DND-41 (cell line): Measurements from ENCODE around the gene MALRD1.

ENCODE experiments used
- ATAC-seq: fragments of 200-7000 bp; cut with Tn5 transposase; 3 replicates; pipeline ENCODE4 v1.9.1; 2021; ENCODE audit warnings: low read depth; ENCODE audit not compliant: insufficient read depth
- DNase-seq: peaks from one replicate; pipeline ENCODE4 v3.0.0-alpha.2; 2020
- H2AFZ ChIP-seq: 2 replicates; pipeline ENCODE4 v1.6.0; 2012; ENCODE audit warnings: low read depth, low read length
- H3K27ac ChIP-seq: 2 replicates; pipeline ENCODE4 v1.5.1; 2012; ENCODE audit warnings: low read length, inconsistent platforms
- H3K27me3 ChIP-seq: fragments of 200-600 bp; sonication (generic); 2 replicates; pipeline ENCODE4 v1.6.0; 2012; ENCODE audit warnings: low read length, mild to moderate bottlenecking, inconsistent platforms; ENCODE audit not compliant: insufficient read depth, poor library complexity
- H3K36me3 ChIP-seq: 2 replicates; pipeline ENCODE4 v1.5.1; 2012; ENCODE audit warnings: low read length, inconsistent platforms; ENCODE audit not compliant: insufficient read depth
- H3K4me1 ChIP-seq: 2 replicates; pipeline ENCODE4 v1.5.1; 2012; ENCODE audit warnings: mild to moderate bottlenecking, low read length; ENCODE audit not compliant: insufficient read depth
- H3K4me2 ChIP-seq: 2 replicates; pipeline ENCODE4 v1.6.0; 2012; ENCODE audit warnings: mild to moderate bottlenecking, moderate library complexity, low read length, inconsistent platforms; ENCODE audit not compliant: insufficient read depth
- H3K4me3 ChIP-seq, 2 experiments: fragments of 200-600 bp in 1 of 2; shearing (Covaris generic) in 1 of 2; 2 replicates each; pipeline ENCODE4 v1.5.1; 2012 to 2016; ENCODE audit warnings: inconsistent platforms in 2 of 2, low read length in 2 of 2, mild to moderate bottlenecking in 2 of 2, low read depth in 1 of 2, moderate library complexity in 1 of 2
- H3K79me2 ChIP-seq: 2 replicates; pipeline ENCODE4 v1.6.0; 2012; ENCODE audit warnings: low read length, inconsistent platforms; ENCODE audit not compliant: insufficient read depth
- H3K9ac ChIP-seq: 2 replicates; pipeline ENCODE4 v1.6.0; 2012; ENCODE audit warnings: low read depth, mild to moderate bottlenecking, inconsistent platforms, low read length, moderate library complexity
- H3K9me3 ChIP-seq: 2 replicates; pipeline ENCODE4 v1.5.1; 2012; ENCODE audit warnings: low read length, moderate library complexity, mild to moderate bottlenecking, inconsistent platforms; ENCODE audit not compliant: insufficient read depth, severe bottlenecking
- H4K20me1 ChIP-seq: 2 replicates; pipeline ENCODE4 v1.6.0; 2012; ENCODE audit warnings: low read length; ENCODE audit not compliant: insufficient read depth
- EZH2 ChIP-seq: IDR thresholded peaks from 3 replicates; pipeline ENCODE4 v1.6.1; 2012; ENCODE audit warnings: borderline replicate concordance, low read depth, mild to moderate bottlenecking, moderate library complexity, low read length, inconsistent platforms; ENCODE audit not compliant: severe bottlenecking
- TF ChIP-seq, protein P1 (sequence below): IDR thresholded peaks from 2 replicates; pipeline ENCODE4 v1.5.1; 2012; ENCODE audit warnings: borderline replicate concordance, low read length, moderate library complexity, mild to moderate bottlenecking; ENCODE audit not compliant: poor library complexity, severe bottlenecking; ENCODE audit errors: extremely low read depth

MALRD1 gene

GRCh38 chr10:19408924-19409323 is 360.3 kb downstream of the MALRD1 start:
- Histone ChIP-seq H3K27ac (no peak overlapping the region), H3K4me1 (no peaks in the 10 kb centered on the region), H3K36me3 (no peaks in the 10 kb centered on the region), H3K9me3 (no peaks in the 10 kb centered on the region), H3K79me2 (no peaks in the 10 kb centered on the region), H2AFZ (no peak overlapping the region), H3K27me3 (no peaks in the 10 kb centered on the region), H4K20me1 (no peaks in the 10 kb centered on the region), H3K4me2 (no peak overlapping the region), H3K9ac (no peak overlapping the region), H3K4me3 (no peak overlapping the region)
- DNase-seq (no peak), ATAC-seq (no peak)
- TF ChIP-seq EZH2: no peak
- TF ChIP-seq, protein P1, sequence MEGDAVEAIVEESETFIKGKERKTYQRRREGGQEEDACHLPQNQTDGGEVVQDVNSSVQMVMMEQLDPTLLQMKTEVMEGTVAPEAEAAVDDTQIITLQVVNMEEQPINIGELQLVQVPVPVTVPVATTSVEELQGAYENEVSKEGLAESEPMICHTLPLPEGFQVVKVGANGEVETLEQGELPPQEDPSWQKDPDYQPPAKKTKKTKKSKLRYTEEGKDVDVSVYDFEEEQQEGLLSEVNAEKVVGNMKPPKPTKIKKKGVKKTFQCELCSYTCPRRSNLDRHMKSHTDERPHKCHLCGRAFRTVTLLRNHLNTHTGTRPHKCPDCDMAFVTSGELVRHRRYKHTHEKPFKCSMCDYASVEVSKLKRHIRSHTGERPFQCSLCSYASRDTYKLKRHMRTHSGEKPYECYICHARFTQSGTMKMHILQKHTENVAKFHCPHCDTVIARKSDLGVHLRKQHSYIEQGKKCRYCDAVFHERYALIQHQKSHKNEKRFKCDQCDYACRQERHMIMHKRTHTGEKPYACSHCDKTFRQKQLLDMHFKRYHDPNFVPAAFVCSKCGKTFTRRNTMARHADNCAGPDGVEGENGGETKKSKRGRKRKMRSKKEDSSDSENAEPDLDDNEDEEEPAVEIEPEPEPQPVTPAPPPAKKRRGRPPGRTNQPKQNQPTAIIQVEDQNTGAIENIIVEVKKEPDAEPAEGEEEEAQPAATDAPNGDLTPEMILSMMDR: no peak

GRCh38 chr10:19411119-19411518 is 362.5 kb downstream of the MALRD1 start:
- no peaks in the 10 kb centered on the region for H3K9me3 ChIP-seq
- no peaks in the 10 kb centered on the region for H3K27me3 ChIP-seq
- no peaks in the 10 kb centered on the region for H4K20me1 ChIP-seq
- H3K36me3 ChIP-seq: no peaks in the 10 kb centered on the region
- no peak overlapping the region for H3K4me2 ChIP-seq
- TF ChIP-seq, protein P1: no peak
- no peak for TF ChIP-seq EZH2
- no peak overlapping the region for H2AFZ ChIP-seq
- no peak overlapping the region for H3K4me3 ChIP-seq
- H3K27ac ChIP-seq: no peak overlapping the region
- no peaks in the 10 kb centered on the region for H3K79me2 ChIP-seq
- no peaks in the 10 kb centered on the region for H3K4me1 ChIP-seq
- no peak overlapping the region for H3K9ac ChIP-seq
- ATAC-seq (no peak), DNase-seq (no peak)

DNA sequence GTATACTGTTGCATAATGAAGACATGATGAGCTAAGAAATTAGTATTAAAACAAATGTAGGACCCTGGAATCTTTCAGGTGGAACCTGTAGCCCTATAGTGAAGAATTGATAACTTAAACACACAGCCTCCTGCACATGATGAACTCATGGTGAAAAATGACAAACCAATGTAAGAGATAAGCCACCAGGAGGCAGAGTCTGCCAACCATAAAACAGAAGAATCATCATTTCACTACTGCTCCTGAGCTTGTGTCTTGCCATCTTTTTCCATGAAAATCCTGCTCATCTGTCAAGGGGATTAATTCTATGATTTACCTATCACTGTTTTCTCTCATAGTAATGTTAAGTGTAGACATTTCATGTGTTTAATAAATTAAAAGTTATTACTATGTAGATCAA is 363.9 kb downstream of the MALRD1 start:
- no peaks in the 10 kb centered on the region for H3K9me3 ChIP-seq
- no peaks in the 10 kb centered on the region for H3K27me3 ChIP-seq
- no peaks in the 10 kb centered on the region for H3K79me2 ChIP-seq
- TF ChIP-seq, protein P1: peak; percentile 29
- no peak for TF ChIP-seq EZH2
- ATAC-seq: no peak
- no peak overlapping the region for H3K27ac ChIP-seq
- no peaks in the 10 kb centered on the region for H4K20me1 ChIP-seq
- no peaks in the 10 kb centered on the region for H3K36me3 ChIP-seq
- H3K9ac ChIP-seq: no peak overlapping the region
- DNase-seq: no peak
- no peaks in the 10 kb centered on the region for H3K4me1 ChIP-seq
- no peak overlapping the region for H3K4me3 ChIP-seq
- no peak overlapping the region for H2AFZ ChIP-seq
- H3K4me2 ChIP-seq: no peak overlapping the region

DNA sequence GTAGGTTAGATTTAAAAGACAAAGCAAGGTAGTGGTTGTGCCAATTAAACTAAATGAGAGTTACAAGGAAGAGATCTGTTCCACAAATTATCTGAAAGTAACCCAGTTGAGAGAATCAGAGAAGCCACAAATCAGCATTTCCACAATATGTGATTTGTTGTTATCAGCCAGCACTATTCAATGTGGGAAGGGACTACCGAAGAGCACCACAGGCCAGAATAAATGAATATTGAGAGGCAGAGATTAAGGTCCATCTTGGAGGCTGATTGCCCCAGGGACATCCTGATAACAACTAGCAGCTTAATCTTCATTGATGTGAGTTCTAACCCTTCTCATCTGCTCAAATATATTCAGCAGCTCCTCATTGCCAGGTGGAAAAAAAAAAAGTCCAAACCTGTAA is 367.6 kb downstream of the MALRD1 start:
- ATAC-seq: no peak
- Histone ChIP-seq H4K20me1 (no peaks in the 10 kb centered on the region), H3K4me3 (no peak overlapping the region), H3K79me2 (no peaks in the 10 kb centered on the region), H3K9ac (no peak overlapping the region), H3K27me3 (no peaks in the 10 kb centered on the region), H2AFZ (no peak overlapping the region), H3K4me1 (no peaks in the 10 kb centered on the region), H3K4me2 (no peak overlapping the region), H3K9me3 (no peaks in the 10 kb centered on the region), H3K36me3 (no peaks in the 10 kb centered on the region), H3K27ac (no peak overlapping the region)
- TF ChIP-seq, protein P1: no peak
- no peak for TF ChIP-seq EZH2
- DNase-seq: no peak
